ENCODE measurements around the gene GAL3ST2.

GRCh38 chr2:241841181-241842066, 64.8 kb downstream of the GAL3ST2 start:
- TF ChIP-seq POLR2AphosphoS5 (IDR thresholded peaks at IDR 0.05), result no peak
- no peak for TF ChIP-seq EZH2 (IDR thresholded peaks at IDR 0.05; ENCODE audit: borderline replicate concordance, insufficient read depth, low read length, poor library complexity, severe bottlenecking)
- no peak for TF ChIP-seq SMC3 (conservative IDR thresholded peaks at IDR 0.05; ENCODE audit: poor library complexity)
- TF ChIP-seq CTCF (IDR thresholded peaks at IDR 0.05; ENCODE audit: poor library complexity, severe bottlenecking), result no peak

Data from neural cell (in vitro differentiated cells).